ENCODE data around the gene MAP7D2. TPM values are rescaled to one million over a fixed set of nuclear protein-coding genes. Genes with fewer than 3 reads are reported as not detected.

Gene MAP7D2
- total RNA-seq, 1 experiment from 2014 or later = 0.15 TPM

DNA sequence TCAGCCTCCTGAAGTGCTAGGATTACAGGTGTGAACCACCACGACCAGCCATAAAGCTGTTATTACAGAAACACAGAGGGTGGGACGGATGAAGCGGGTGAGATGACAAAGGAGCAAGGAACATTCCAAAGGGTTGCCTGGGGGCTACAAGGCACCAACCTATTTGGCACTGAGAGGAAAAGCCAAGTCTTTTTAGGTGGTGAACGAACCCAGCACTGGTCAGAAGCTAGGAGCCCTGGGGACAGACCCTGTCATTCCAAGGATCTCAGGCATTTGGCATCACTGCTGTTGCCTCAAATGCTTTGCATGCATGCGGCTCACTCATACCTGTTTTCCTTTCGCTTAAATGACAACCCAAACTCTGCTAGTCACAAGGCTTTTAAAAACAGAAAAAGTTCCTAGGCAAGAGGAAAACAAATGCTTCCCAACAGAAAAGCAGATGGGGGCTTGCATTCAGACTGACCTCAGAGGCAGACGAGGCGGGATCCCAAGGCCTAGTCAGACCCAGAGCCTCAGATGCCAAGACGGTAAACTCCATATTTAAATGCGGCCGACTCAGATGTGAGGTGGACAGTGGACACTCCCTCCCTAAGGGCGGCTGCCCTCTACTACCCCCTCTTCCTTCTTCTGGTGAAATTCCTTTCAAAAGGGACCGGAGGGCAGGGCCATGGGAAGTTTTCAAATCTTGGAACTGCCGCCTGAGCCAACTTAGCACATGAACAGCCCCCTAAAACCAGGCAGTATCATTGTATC is 4.5 kb downstream of the MAP7D2 start:
- Histone ChIP-seq H3K36me3 (ENCODE audit: control insufficient read depth in 1 of 2, insufficient read depth in 2 of 2, low read length in 2 of 2) (no peaks in the 10 kb centered on the region), H3K9ac (ENCODE audit: low read length) (no peak overlapping the region), H3K4me1 (ENCODE audit: control insufficient read depth in 1 of 2, insufficient read depth in 2 of 2, low read length in 2 of 2) (no peaks in the 10 kb centered on the region), H3K27ac (ENCODE audit: low read depth, low read length) (no peak overlapping the region), H3K9me3 (ENCODE audit: control insufficient read depth in 1 of 2, insufficient read depth in 1 of 2, low read depth in 1 of 2, low read length in 2 of 2) (no peaks in the 10 kb centered on the region), H3K4me2 (ENCODE audit: low read length) (no peak overlapping the region), H3K79me2 (ENCODE audit: insufficient read depth, low read length) (no peaks in the 10 kb centered on the region), H3K27me3 (ENCODE audit: insufficient read depth, low read length) (no peaks in the 10 kb centered on the region), H3K4me3 (replicated peaks in 1 of 2; ENCODE audit: low read depth in 1 of 2, low read length in 2 of 2) (no peak overlapping the region), H4K20me1 (ENCODE audit: insufficient read depth) (no peaks in the 10 kb centered on the region), H2AFZ (ENCODE audit: low read depth, low read length, poor library complexity, severe bottlenecking) (no peak overlapping the region), H3K9me2 (ENCODE audit: insufficient read depth) (no peaks in the 10 kb centered on the region)
- POLR2A ChIA-PET = no interaction called here
- ATAC-seq (no peak), DNase-seq (ENCODE audit: low read depth, low spot score) (no peak)
- no peak for TF ChIP-seq SP1 (IDR thresholded peaks at IDR 0.05; ENCODE audit: low read depth)
- TF ChIP-seq ELF1 (IDR thresholded peaks at IDR 0.05; ENCODE audit: borderline replicate concordance, low read depth) = no peak
- TF ChIP-seq CBX3 (IDR thresholded peaks at IDR 0.05; ENCODE audit: low read depth) = no peak
- TF ChIP-seq ZFX (IDR thresholded peaks at IDR 0.05) = no peak
- no peak for TF ChIP-seq ZNF274 (IDR thresholded peaks at IDR 0.05; ENCODE audit: low read depth, low read length)
- RAD21 ChIA-PET (ENCODE audit: low non-redundant PET in 1 of 2, low total read pairs in 2 of 2, uncharacterized antibody in 2 of 2, unreplicated experiment in 2 of 2) = interaction anchor here in 1 of 2 experiments (0.5 kb wide), 1 partner anchor 49 kb away, joined by 3 read pairs; no protein-coding TSS in a partner anchor
- intact Hi-C loops (cut with micrococcal nuclease) = no loop called here
- no TSS peak for BruUV-seq (replicated peaks)
- CTCF ChIA-PET = no interaction called here

DNA sequence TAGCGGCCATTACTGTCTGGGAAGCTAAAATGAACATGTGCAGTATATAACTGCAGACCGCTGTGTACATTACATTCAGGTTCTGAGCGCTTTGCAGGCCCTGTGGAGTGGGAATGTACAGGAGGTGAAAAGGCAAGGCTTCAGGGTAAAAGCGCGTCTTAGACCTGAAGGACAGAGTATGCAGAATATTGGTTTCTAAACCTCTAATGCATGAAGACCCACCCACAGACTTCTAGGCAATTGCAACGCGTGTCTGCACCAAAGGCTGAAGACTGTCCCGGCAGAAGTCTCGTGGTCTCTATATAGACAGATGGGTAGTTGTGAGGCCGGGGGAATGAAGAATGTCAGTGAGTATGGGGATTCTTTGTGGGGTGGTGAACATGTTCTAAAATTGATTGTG is 5.4 kb downstream of the MAP7D2 start:
- no peak overlapping the region for H3K9ac ChIP-seq (ENCODE audit: low read length)
- intact Hi-C loops (cut with micrococcal nuclease) = no loop called here
- POLR2A ChIA-PET = no interaction called here

More for the DNA sequence above, 5.4 kb downstream of the MAP7D2 start:
- ATAC-seq (no peak), DNase-seq (ENCODE audit: low read depth, low spot score) (no peak)
- Histone ChIP-seq H4K20me1 (ENCODE audit: insufficient read depth) (no peaks in the 10 kb centered on the region), H3K9me2 (ENCODE audit: insufficient read depth) (no peaks in the 10 kb centered on the region), H3K4me3 (replicated peaks in 1 of 2; ENCODE audit: low read depth in 1 of 2, low read length in 2 of 2) (no peak overlapping the region), H3K27me3 (ENCODE audit: insufficient read depth, low read length) (no peaks in the 10 kb centered on the region), H3K27ac (ENCODE audit: low read depth, low read length) (no peak overlapping the region), H3K4me1 (ENCODE audit: control insufficient read depth in 1 of 2, insufficient read depth in 2 of 2, low read length in 2 of 2) (no peaks in the 10 kb centered on the region), H3K79me2 (ENCODE audit: insufficient read depth, low read length) (no peaks in the 10 kb centered on the region), H2AFZ (ENCODE audit: low read depth, low read length, poor library complexity, severe bottlenecking) (no peak overlapping the region), H3K9me3 (ENCODE audit: control insufficient read depth in 1 of 2, insufficient read depth in 1 of 2, low read depth in 1 of 2, low read length in 2 of 2) (no peaks in the 10 kb centered on the region), H3K4me2 (ENCODE audit: low read length) (no peak overlapping the region), H3K36me3 (ENCODE audit: control insufficient read depth in 1 of 2, insufficient read depth in 2 of 2, low read length in 2 of 2) (no peaks in the 10 kb centered on the region)
- BruUV-seq (replicated peaks) = no TSS peak
- TF ChIP-seq, protein P1, sequence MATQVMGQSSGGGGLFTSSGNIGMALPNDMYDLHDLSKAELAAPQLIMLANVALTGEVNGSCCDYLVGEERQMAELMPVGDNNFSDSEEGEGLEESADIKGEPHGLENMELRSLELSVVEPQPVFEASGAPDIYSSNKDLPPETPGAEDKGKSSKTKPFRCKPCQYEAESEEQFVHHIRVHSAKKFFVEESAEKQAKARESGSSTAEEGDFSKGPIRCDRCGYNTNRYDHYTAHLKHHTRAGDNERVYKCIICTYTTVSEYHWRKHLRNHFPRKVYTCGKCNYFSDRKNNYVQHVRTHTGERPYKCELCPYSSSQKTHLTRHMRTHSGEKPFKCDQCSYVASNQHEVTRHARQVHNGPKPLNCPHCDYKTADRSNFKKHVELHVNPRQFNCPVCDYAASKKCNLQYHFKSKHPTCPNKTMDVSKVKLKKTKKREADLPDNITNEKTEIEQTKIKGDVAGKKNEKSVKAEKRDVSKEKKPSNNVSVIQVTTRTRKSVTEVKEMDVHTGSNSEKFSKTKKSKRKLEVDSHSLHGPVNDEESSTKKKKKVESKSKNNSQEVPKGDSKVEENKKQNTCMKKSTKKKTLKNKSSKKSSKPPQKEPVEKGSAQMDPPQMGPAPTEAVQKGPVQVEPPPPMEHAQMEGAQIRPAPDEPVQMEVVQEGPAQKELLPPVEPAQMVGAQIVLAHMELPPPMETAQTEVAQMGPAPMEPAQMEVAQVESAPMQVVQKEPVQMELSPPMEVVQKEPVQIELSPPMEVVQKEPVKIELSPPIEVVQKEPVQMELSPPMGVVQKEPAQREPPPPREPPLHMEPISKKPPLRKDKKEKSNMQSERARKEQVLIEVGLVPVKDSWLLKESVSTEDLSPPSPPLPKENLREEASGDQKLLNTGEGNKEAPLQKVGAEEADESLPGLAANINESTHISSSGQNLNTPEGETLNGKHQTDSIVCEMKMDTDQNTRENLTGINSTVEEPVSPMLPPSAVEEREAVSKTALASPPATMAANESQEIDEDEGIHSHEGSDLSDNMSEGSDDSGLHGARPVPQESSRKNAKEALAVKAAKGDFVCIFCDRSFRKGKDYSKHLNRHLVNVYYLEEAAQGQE (IDR thresholded peaks at IDR 0.05; ENCODE audit: low read depth) = no peak
- TF ChIP-seq ELF1 (IDR thresholded peaks at IDR 0.05; ENCODE audit: borderline replicate concordance, low read depth) (no peak), EGR1 (IDR thresholded peaks at IDR 0.05; ENCODE audit: low read depth) (no peak), ZFX (IDR thresholded peaks at IDR 0.05) (no peak), ZNF274 (IDR thresholded peaks at IDR 0.05; ENCODE audit: low read depth, low read length) (no peak), JUND (IDR thresholded peaks at IDR 0.05) (no peak), POLR2AphosphoS5 (IDR thresholded peaks at IDR 0.05; ENCODE audit: low read depth, low read length) (no peak), CEBPB (IDR thresholded peaks at IDR 0.05; ENCODE audit: low read depth) (no peak), POLR2A (IDR thresholded peaks at IDR 0.05; ENCODE audit: borderline replicate concordance, extremely low read depth, insufficient read depth, insufficient read length) (no peak), RAD21 (IDR thresholded peaks at IDR 0.05; ENCODE audit: low read depth) (no peak)
- TF ChIP-seq, protein P2, sequence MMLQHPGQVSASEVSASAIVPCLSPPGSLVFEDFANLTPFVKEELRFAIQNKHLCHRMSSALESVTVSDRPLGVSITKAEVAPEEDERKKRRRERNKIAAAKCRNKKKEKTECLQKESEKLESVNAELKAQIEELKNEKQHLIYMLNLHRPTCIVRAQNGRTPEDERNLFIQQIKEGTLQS (IDR thresholded peaks at IDR 0.05) = no peak
- RAD21 ChIA-PET (ENCODE audit: low non-redundant PET in 1 of 2, low total read pairs in 2 of 2, uncharacterized antibody in 2 of 2, unreplicated experiment in 2 of 2) = no interaction called here
- CTCF ChIA-PET = no interaction called here

All from HCT116 (cell line).